Activated CD8-positive, alpha-beta memory T cell treated with anti-CD3 and anti-CD28 coated beads for 48 hours (primary cell): Measurements from ENCODE around the gene CDK5RAP2.

Experiments used
- DNase-seq, 3 experiments: peaks; one replicate each; pipeline ENCODE4 v3.0.0-alpha.2; 2020; ENCODE audit warnings: low read depth in 2 of 3, low spot score in 2 of 3

CDK5RAP2 gene

DNA sequence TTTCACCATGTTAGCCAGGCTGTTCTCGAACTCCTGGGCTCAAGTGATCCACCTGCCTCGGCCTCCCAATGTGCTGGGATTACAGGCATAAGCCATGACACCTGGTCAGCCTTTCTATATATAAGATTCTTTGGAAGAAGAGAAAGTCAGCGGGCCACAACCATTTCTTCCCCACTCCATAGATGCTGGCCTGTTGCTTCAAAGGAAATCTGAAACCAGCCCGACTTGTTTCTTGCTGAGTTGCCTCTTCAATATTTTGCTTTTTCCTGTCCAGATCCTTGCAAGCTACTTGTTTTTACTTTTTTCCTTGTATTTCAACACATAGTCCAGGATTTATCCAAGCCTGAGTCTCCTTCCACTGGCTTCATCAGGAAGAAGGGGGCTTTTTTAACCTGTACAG is 219.5 kb downstream of the CDK5RAP2 start:
- no peak for DNase-seq

DNA sequence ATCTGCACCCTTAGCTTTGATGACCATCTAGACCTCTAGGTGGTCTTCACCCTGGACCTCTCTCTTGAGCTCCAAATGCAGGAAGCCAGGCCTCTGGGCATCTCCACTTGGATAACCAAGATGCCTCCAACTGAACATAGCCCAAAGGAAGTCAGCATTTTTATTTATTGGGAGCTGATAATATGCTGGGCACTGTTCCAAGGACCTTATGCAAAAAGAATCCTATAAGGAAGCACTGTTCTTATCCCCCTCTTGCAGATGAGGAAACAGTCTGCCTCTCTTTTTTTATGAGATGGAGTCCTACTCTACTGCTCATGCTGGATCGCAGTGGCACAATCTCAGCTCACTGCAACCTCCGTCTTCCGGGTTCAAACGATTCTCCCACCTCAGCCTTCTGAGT is 219.9 kb downstream of the CDK5RAP2 start:
- DNase-seq, result no peak

GRCh38 chr9:120358877-120359276 is 221.1 kb downstream of the CDK5RAP2 start:
- no peak for DNase-seq

DNA sequence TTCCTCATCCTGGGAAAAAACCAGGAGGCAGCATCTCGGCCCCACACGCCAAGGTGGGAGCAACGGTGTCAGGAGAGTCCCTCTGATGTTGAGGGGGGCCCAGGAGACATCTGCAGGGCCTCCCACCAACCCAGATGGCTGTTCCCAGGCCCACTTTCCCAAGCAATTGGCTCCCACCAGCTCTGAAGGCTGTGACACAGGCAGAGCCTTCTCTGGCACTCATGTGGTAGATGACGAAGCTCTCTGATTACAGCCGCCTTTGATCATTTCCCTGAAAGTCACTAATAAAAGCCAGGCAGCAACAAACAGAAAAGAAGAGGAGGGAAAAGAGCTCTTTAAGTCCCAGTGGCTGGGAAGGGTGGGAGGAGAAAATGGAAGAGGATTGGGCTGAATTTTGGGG is 226.5 kb downstream of the CDK5RAP2 start:
- DNase-seq, result no peak

DNA sequence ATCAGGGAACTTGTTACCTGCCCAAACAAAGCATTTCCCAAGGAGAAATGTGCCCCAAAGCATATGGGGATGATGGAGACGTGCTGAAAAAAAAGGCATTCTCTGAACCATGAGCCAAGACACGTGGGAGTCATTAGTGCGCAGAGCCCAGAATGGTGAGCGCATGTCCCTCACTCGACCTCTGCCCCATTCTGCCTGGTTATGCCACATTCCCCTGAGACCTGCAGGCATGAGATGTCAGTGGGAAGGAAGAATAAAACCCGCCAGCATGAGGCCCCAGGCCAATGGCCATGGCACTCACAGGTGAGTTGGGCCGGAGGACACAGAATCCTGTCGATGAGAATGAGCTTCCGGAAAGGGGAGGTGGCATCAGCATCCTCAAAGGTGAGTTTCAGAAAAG is 228.9 kb downstream of the CDK5RAP2 start:
- DNase-seq, result no peak

GRCh38 chr9:120350596-120350995 is 229.4 kb downstream of the CDK5RAP2 start:
- no peak for DNase-seq

DNA sequence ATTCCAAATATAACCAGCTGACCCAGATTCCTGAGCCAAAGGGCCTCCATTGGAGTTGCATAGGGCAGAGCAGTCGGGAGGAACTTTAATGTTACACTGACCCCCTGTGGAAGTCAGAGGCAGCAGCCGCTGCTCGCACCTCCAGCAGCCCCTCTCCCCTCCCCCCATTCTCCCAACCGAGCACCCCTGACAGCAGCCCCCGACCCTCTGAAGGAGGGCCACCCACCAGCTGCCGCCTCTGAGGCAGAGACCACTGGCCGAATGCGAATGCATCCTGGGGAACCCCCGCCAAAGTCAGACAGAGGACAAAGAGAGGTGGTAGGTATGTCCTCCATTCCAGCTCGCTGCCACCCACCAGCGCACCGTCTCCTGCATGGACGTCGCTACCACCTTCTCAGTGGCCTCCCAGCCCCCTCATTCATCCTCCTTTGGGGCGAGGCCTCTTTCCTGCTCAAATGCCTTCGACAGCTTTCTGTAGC is 231.0 kb downstream of the CDK5RAP2 start:
- DNase-seq, result no peak

DNA sequence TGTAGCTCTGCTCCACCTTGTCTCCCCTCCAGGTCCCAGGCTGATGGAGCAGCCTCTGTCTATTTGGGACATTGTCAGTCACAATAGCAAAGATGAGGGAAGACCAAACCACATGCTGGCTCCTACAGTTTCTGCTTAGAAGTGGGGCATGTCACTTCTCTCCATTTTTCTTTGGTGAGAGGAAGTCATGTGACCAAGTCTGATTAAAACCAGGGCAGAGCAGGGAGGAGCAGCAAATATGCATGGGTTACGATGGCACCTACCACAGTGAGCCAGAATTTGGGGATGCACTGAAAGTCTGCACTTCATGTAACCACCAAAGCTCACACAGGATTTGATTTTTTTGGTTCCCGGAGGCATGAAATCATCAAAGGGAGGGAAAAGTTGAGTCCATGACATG is 234.6 kb downstream of the CDK5RAP2 start:
- no peak for DNase-seq

DNA sequence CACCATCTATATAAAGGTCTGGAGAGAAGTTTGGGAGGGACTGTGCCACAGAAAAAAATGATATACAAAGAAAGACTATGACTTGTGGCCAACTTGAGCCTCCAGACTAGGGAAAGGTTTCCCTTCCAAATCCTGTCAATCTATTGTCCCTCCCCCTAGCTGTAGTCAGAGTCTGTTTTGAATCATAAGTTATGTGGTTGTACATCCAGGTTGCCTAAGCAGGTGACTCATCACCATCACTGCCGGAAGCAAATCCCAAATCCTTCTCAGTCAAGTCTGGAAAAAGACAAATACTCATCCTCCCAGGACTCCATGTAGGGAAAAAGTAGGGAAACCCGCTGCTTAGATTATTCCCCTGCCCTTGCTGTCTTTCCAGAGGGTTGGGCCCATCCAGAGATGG is 235.7 kb downstream of the CDK5RAP2 start:
- no peak for DNase-seq

DNA sequence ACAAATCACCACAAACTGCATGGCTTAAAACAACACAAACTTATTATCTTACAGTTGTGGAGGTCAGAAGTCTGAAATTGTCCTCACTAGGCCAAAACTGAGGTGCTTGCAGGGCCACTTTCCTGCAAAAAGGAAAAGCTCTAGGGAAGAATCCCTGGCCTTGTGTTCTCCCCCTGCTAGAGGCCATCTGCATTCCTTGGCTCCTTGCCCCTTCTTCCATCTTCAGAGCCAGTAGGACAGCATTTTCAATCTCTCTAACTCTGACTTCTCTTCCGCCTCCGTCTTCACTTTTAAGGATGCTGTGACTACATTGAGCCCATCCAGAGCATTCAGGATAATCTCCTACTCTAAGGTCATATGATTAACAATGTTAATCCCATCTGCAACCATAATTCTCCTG is 236.6 kb downstream of the CDK5RAP2 start:
- no peak for DNase-seq
